Neutrophil (primary cell): Measurements from ENCODE around the gene SCGB1D4.
A peak's percentile ranks its signal among the peaks of the same experiment; 100 is the strongest.
"Not testable (repeated sequence)": the region's sequence is repeated elsewhere in the genome, so short reads cannot be mapped to it uniquely, and the experiment has no call there.

ENCODE experiments used
- H3K27ac ChIP-seq: fragments of 200-600 bp; sonication (generic); 2 replicates; pipeline ENCODE4 v1.5.1; 2016; ENCODE audit warnings: mild to moderate bottlenecking, moderate library complexity
- H3K27me3 ChIP-seq: fragments of 200-600 bp; sonication (generic); 2 replicates; pipeline ENCODE4 v1.6.0; 2016; ENCODE audit warnings: mild to moderate bottlenecking
- H3K36me3 ChIP-seq: fragments of 200-600 bp; sonication (generic); 2 replicates; pipeline ENCODE4 v1.5.1; 2017
- H3K4me1 ChIP-seq, 2 experiments: fragments of 200-600 bp in 1 of 2; sonication (generic) in 1 of 2; 1 replicate in 1 of 2; 2 replicates in 1 of 2; pipeline versions ENCODE4 v1.5.1 to v1.6.1; 2013 to 2016; ENCODE audit warnings: low read depth in 1 of 2, low read length in 1 of 2, mild to moderate bottlenecking in 1 of 2, moderate library complexity in 1 of 2; ENCODE audit not compliant: control insufficient read depth in 1 of 2, insufficient read depth in 1 of 2
- H3K4me3 ChIP-seq, 2 experiments: fragments of 200-600 bp in 1 of 2; sonication (generic) in 1 of 2; 1 replicate in 1 of 2; 2 replicates in 1 of 2; pipeline ENCODE4 v1.5.1; 2013 to 2016; ENCODE audit warnings: low read depth in 1 of 2, low read length in 1 of 2, mild to moderate bottlenecking in 1 of 2, moderate library complexity in 1 of 2
- H3K9me3 ChIP-seq: fragments of 200-600 bp; sonication (generic); 2 replicates; pipeline ENCODE4 v1.5.1; 2016
- CTCF ChIP-seq: fragments of 200-600 bp; sonication (generic); IDR thresholded peaks from 2 replicates; pipeline ENCODE4 v1.5.1; 2016; ENCODE audit warnings: antibody characterized with exemption

Gene SCGB1D4, protein sequence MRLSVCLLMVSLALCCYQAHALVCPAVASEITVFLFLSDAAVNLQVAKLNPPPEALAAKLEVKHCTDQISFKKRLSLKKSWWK

GRCh38 chr11:62298975-62299374, at the start of gene SCGB1D4:
Gene SCGB1D4, minus strand, starts transcription at chr11:62299075. Its CDS starts 65 bp downstream, at chr11:62299010.
- TF ChIP-seq CTCF, result no peak
- H3K27ac ChIP-seq, result no peak within 1 kb of the TSS
- H3K27me3 ChIP-seq, result peaks cover 70% of the 10 kb centered on the region
- no peaks in the 10 kb centered on the region for H3K36me3 ChIP-seq
- H3K4me3 ChIP-seq, result no peak within 1 kb of the TSS
- H3K4me1 ChIP-seq, result no peaks in the 10 kb centered on the region
- H3K9me3 ChIP-seq, result no peaks in the 10 kb centered on the region

DNA sequence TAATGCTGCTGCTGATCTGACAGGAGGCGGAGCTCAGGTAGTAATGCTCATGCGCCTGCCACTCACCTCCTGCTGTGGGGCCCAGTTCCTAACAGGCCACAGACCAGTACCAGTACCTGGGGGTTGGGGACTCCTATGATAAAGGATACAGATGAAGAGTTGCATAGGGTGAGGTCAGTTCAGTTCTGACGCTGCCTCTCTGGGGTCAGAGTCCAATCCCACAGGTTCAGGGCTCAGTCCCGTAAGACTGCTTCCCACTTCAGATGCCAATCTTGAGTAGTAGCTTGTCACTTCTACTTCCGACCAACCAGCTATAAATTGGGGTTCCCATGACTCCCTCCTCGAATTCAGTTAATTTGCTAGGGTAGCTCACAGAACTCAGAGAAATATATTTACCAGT, 47.0 kb upstream of the SCGB1D4 start:
- peaks cover 34 to 46% of the 10 kb centered on the region in 2 experiments for H3K4me1 ChIP-seq
- no peak overlapping the region for H3K4me3 ChIP-seq
- no peaks in the 10 kb centered on the region for H3K9me3 ChIP-seq
- no peaks in the 10 kb centered on the region for H3K27me3 ChIP-seq
- no peak for TF ChIP-seq CTCF
- no peak overlapping the region for H3K27ac ChIP-seq
- no peaks in the 10 kb centered on the region for H3K36me3 ChIP-seq

DNA sequence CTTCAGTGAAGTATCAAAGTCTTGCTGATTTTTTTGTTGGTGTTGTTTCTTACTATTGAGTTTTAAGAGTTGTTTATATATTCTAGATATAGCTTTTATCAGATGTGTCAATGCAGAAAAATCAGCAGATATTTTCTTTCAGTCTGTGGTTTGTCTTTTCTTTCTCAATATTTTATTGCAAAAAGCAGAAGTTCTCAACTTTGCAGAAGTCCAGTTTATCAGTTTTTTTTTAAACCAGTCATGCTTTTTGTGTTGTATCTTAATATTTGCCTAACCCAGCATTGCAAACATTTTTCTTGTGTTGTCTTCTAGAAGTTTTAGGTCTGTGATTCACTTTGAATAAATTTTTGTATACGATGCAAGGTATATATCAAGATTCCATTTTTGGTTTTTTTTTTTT, 45.3 kb upstream of the SCGB1D4 start:
- no peaks in the 10 kb centered on the region for H3K9me3 ChIP-seq
- peak overlapping the region; percentile 23 to 35 for H3K4me3 ChIP-seq
- no peak for TF ChIP-seq CTCF
- peaks cover 45 to 62% of the 10 kb centered on the region in 2 experiments for H3K4me1 ChIP-seq
- H3K36me3 ChIP-seq, result no peaks in the 10 kb centered on the region
- H3K27ac ChIP-seq, result peak overlapping the region; percentile 87
- no peaks in the 10 kb centered on the region for H3K27me3 ChIP-seq

GRCh38 chr11:62343646-62344190, 44.8 kb upstream of the SCGB1D4 start:
- not testable (repeated sequence) for H3K9me3 ChIP-seq, H3K36me3 ChIP-seq, H3K27me3 ChIP-seq
- Histone ChIP-seq H3K4me1 (peaks cover 45 to 64% of the 10 kb centered on the region in 2 experiments), H3K27ac (peak overlapping the region; percentile 87), H3K4me3 (peak overlapping the region; percentile 23 to 35)

- Histone ChIP-seq H3K4me3 (peak overlapping the region in 1 of 2 experiments; percentile 4), H3K27ac (peak overlapping the region; percentile 71), H3K9me3 (no peaks in the 10 kb centered on the region), H3K27me3 (no peaks in the 10 kb centered on the region), H3K4me1 (peaks cover 58 to 76% of the 10 kb centered on the region in 2 experiments), H3K36me3 (no peaks in the 10 kb centered on the region)
- no peak for TF ChIP-seq CTCF
Measured at GRCh38 chr11:62341588-62341987, 42.7 kb upstream of the SCGB1D4 start.

DNA sequence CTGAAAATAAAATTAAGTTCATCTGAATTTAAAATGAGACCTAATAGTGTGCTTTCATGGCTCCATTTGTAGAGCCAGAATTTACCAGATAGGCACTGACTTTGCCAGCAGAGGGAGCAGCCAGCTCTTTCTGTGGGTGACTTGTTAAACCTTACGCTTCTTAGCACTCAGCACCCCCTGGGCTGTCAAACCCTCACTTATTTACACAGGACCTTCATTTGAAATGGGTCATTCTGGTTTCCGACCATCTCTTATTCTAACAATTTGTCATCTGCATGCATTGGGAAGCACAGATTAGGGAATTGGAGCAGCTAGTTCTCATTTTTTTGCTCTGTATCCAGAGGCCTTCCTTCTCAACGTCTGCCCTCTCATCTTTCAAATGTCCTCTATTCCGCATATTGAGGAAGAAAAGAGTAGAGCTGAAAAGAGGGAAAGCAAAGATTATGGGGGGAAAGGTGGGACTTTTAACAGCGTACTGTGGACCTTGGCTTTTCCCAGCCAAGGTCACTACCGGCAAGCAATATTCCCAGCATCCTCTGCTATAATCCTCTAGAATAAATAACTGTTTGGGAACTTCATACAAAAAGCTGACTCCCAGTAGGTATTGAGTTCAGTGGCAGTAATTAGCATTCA, 41.5 kb upstream of the SCGB1D4 start:
- Histone ChIP-seq H3K4me3 (peak overlapping the region in 1 of 2 experiments; percentile 23), H3K27ac (peak overlapping the region; percentile 21), H3K9me3 (no peaks in the 10 kb centered on the region), H3K4me1 (peaks cover 57 to 72% of the 10 kb centered on the region in 2 experiments), H3K27me3 (no peaks in the 10 kb centered on the region), H3K36me3 (no peaks in the 10 kb centered on the region)
- TF ChIP-seq CTCF, result peak; percentile 39
